Transverse colon (tissue), 4 donors: Measurements from ENCODE around the gene HSD17B2. TPM values are rescaled to one million over a fixed set of nuclear protein-coding genes. Genes with fewer than 3 reads are reported as not detected.

Experiments
- DNase-seq: peaks from one replicate; pipeline ENCODE4 v3.0.0-alpha.2; 2019
- H3K27ac ChIP-seq, 4 donors: fragments of 200-600 bp; sonication (generic); 2 replicates each; pipeline ENCODE4 v1.5.1; 2016 to 2018; ENCODE audit warnings: inconsistent platforms in 4 of 4
- H3K27me3 ChIP-seq: fragments of 200-600 bp; sonication (generic); 2 replicates; pipeline ENCODE4 v1.5.1; 2017; ENCODE audit warnings: inconsistent platforms
- H3K36me3 ChIP-seq, 4 donors: fragments of 200-600 bp; sonication (generic); 2 replicates each; pipeline ENCODE4 v1.5.1; 2017 to 2019; ENCODE audit warnings: inconsistent platforms in 4 of 4
- H3K4me1 ChIP-seq, 4 donors: fragments of 200-600 bp; sonication (generic); 2 replicates each; pipeline ENCODE4 v1.5.1; 2017 to 2020; ENCODE audit warnings: inconsistent platforms in 4 of 4
- H3K4me3 ChIP-seq, 4 donors: fragments of 200-600 bp; sonication (generic); 1 replicate in 1 of 4; 2 replicates in 3 of 4; pipeline versions ENCODE4 v1.5.1 to v1.6.1; 2017 to 2019; ENCODE audit warnings: inconsistent platforms in 4 of 4
- H3K9me3 ChIP-seq, 2 donors: fragments of 200-600 bp; sonication (generic); 2 replicates each; pipeline ENCODE4 v1.5.1; 2017 to 2019; ENCODE audit warnings: inconsistent platforms in 2 of 2
- CTCF ChIP-seq, 5 experiments: fragments of 200-600 bp in 3 of 5; fragments of 450-650 bp in 2 of 5; sonication (generic) in 3 of 5; IDR thresholded peaks; 1 replicate in 2 of 5; 2 replicates in 3 of 5; pipeline ENCODE4 v1.5.1; 2016 to 2017; ENCODE audit warnings: antibody characterized with exemption in 5 of 5, inconsistent platforms in 3 of 5, mild to moderate bottlenecking in 2 of 5, moderate library complexity in 1 of 5
- EP300 ChIP-seq: sonication (generic); formaldehyde crosslinking; IDR thresholded peaks from one replicate; pipeline ENCODE4 v1.6.1; 2017; ENCODE audit warnings: antibody characterized with exemption, low read depth
- POLR2A ChIP-seq: fragments of 450-650 bp; IDR thresholded peaks from one replicate; pipeline ENCODE4 v1.6.1; 2016; ENCODE audit warnings: antibody characterized with exemption, mild to moderate bottlenecking, moderate library complexity
- POLR2AphosphoS5 ChIP-seq, 3 donors: sonication (generic); formaldehyde crosslinking; IDR thresholded peaks; one replicate each; pipeline ENCODE4 v1.6.1; 2016; ENCODE audit warnings: antibody characterized with exemption in 3 of 3
- WGBS, 2 donors: methylation state at CpG; one replicate each; pipeline ENCODE4 v1.1.5; 2018; ENCODE audit warnings: low coverage in 1 of 2; 5-methylcytosine and 5-hydroxymethylcytosine counted together
- in situ Hi-C, 4 donors: fragments of 200-750 bp; cut with MboI; loops; one replicate each; pipeline versions ENCODE4 v1.15.0 to v1.15.1; 2017; ENCODE audit warnings: low sequenced_read_pairs in 3 of 4, low pct_ligation_motif_present in 1 of 4, low pct_unique_long_range_greater_than_20kb in 1 of 4
- intact Hi-C: fragments of 100-400 bp; cut with DNase I; formaldehyde crosslinking; loops from one replicate; pipeline ENCODE4 v1.15.1; 2023; ENCODE audit warnings: low total_unique reads
- total RNA-seq, 4 donors: library from RNA; depleted of rRNA; stranded (reverse); fragments of >200 nt; gene quantifications; one replicate each; pipeline ENCODE4 v1.1.0, GENCODE V29; 2016

HSD17B2 gene
- total RNA-seq, 4 donors from 2014 or later, result 9.6 to 146 (median 82.3) TPM

- Histone ChIP-seq H3K4me1 (no peaks in the 10 kb centered on the region), H3K27me3 (no peaks in the 10 kb centered on the region), H3K4me3 (no peak overlapping the region), H3K27ac (no peak overlapping the region), H3K9me3 (no peaks in the 10 kb centered on the region), H3K36me3 (peaks cover 0 to 2% (median 0%) of the 10 kb centered on the region in 4 donors)
- TF ChIP-seq POLR2AphosphoS5 (IDR thresholded peaks at IDR 0.05) (no peak), POLR2A (no peak), EP300 (no peak), CTCF (IDR thresholded peaks at IDR 0.05) (no peak)
- DNase-seq, result no peak
- in situ Hi-C loops (no loop called here), intact Hi-C loops (no loop called here)
- WGBS, 2 donors, result 87 to 100% methylated on average over 2 to 3 of the region's 3 CpGs
Observed at GRCh38 chr16:82146556-82146955, 111.5 kb downstream of the HSD17B2 start.

GRCh38 chr16:82146957-82147356, 111.9 kb downstream of the HSD17B2 start:
- H3K4me1 ChIP-seq, result peaks cover 0 to under 1% (median 0%) of the 10 kb centered on the region in 4 donors
- no peak for DNase-seq
- H3K36me3 ChIP-seq, result peaks cover 0 to 2% (median 0%) of the 10 kb centered on the region in 4 donors
- no peak overlapping the region for H3K4me3 ChIP-seq
- H3K9me3 ChIP-seq, result no peaks in the 10 kb centered on the region
- in situ Hi-C loops (no loop called here), intact Hi-C loops (no loop called here)
- H3K27ac ChIP-seq, result no peak overlapping the region
- 74 to 88% methylated on average over 4 to 5 of the region's 5 CpGs for WGBS, 2 donors
- no peak for TF ChIP-seq EP300
- no peak for TF ChIP-seq POLR2A
- TF ChIP-seq POLR2AphosphoS5 (IDR thresholded peaks at IDR 0.05), result no peak
- no peak for TF ChIP-seq CTCF (IDR thresholded peaks at IDR 0.05)
- no peaks in the 10 kb centered on the region for H3K27me3 ChIP-seq

- H3K36me3 ChIP-seq, result peaks cover 0 to 2% (median 0%) of the 10 kb centered on the region in 4 donors
- H3K27me3 ChIP-seq, result no peaks in the 10 kb centered on the region
- no peak overlapping the region for H3K4me3 ChIP-seq
- no peak overlapping the region for H3K27ac ChIP-seq
- H3K4me1 ChIP-seq, result peaks cover 0 to 6% (median 2%) of the 10 kb centered on the region in 4 donors
- DNase-seq, result no peak
- H3K9me3 ChIP-seq, result no peaks in the 10 kb centered on the region
- intact Hi-C loops (no loop called here), in situ Hi-C loops (no loop called here)
- TF ChIP-seq POLR2A (no peak), POLR2AphosphoS5 (IDR thresholded peaks at IDR 0.05) (no peak), CTCF (IDR thresholded peaks at IDR 0.05) (no peak), EP300 (no peak)
- 83 to 100% methylated on average over 1 to 5 of the region's 5 CpGs for WGBS, 2 donors
Observed at GRCh38 chr16:82147546-82147945, 112.5 kb downstream of the HSD17B2 start.

Other genes with a start within 250 kb of the HSD17B2 start
- 10 to 100 TPM in 1 of 4 donors, 1 to 10 TPM in 3; 3.4 to 12.2 (median 7.7) TPM for gene SDR42E1, start 23.8 kb upstream of the HSD17B2 start, total RNA-seq
- gene MPHOSPH6, start 135.0 kb downstream of the HSD17B2 start, total RNA-seq, result 10 to 100 TPM in 2 of 4 donors, 1 to 10 TPM in 1, not detected in 1; 5.0 to 47.7 (median 32.4) TPM